ENCODE results near the gene DAB2.

The DAB2 gene

DNA sequence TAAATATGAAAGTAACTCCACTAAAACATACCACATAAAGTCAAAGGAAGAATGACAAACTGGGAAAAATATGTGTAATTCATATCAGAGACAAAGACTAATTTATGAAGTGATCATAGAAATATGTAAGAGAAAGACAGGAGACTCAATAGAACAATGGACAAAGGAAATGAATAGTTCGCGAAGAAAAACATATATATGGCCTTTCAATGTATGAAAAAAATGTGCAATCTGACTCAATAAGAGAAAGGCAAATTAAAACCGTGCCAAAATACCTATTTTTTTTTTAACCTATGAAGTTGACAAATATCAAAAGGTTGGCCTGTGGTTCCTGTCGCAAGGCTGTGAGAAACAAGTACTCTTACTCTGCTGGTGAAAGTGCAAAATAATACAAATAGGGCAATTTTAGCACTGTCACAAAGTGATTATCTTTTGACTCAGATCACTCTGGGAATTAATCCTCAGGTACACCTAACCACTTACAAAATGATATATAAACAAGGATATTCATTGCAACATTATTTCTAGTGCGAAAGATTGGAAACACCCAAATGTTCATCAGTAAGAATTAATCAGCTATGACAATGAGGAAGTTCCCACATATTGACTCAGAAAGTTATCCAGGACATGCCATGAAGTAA, 64.2 kb downstream of the DAB2 start:
- no peaks in the 10 kb centered on the region for H3K4me1 ChIP-seq (ENCODE audit: control insufficient read depth, insufficient read depth, low read length)
- H3K27ac ChIP-seq (ENCODE audit: extremely low read depth, low read depth, low read length): no peak overlapping the region
- H3K4me3 ChIP-seq (ENCODE audit: low read depth, low read length): no peak overlapping the region
- TF ChIP-seq ZSCAN16 (tag by site-specific recombination; IDR thresholded peaks at IDR 0.05) (no peak), ZNF843 (tag by site-specific recombination; IDR thresholded peaks at IDR 0.05) (no peak), KLF16 (tag by site-specific recombination; IDR thresholded peaks at IDR 0.05) (no peak), ZNF394 (tag by site-specific recombination; IDR thresholded peaks at IDR 0.05; ENCODE audit: borderline replicate concordance) (no peak), ZNF239 (tag by site-specific recombination; IDR thresholded peaks at IDR 0.05) (no peak), ZNF707 (tag by site-specific recombination; IDR thresholded peaks at IDR 0.05) (no peak), ZNF521 (tag by site-specific recombination; IDR thresholded peaks at IDR 0.05) (no peak), ZEB2 (tag by site-specific recombination; IDR thresholded peaks at IDR 0.05) (no peak), ZNF48 (tag by site-specific recombination; IDR thresholded peaks at IDR 0.05) (no peak), TRIM28 (IDR thresholded peaks at IDR 0.05; ENCODE audit: borderline replicate concordance, low read length) (no peak), ZNF24 (tag by site-specific recombination; IDR thresholded peaks at IDR 0.05) (no peak), WT1 (tag by site-specific recombination; IDR thresholded peaks at IDR 0.05) (no peak), ZNF600 (tag by site-specific recombination; IDR thresholded peaks at IDR 0.05) (no peak), KLF9 (tag by site-specific recombination; IDR thresholded peaks at IDR 0.05; ENCODE audit: low read depth) (no peak), ZNF292 (tag by site-specific recombination; IDR thresholded peaks at IDR 0.05; ENCODE audit: borderline replicate concordance, low read depth) (no peak)
- TF ChIP-seq, protein P1, sequence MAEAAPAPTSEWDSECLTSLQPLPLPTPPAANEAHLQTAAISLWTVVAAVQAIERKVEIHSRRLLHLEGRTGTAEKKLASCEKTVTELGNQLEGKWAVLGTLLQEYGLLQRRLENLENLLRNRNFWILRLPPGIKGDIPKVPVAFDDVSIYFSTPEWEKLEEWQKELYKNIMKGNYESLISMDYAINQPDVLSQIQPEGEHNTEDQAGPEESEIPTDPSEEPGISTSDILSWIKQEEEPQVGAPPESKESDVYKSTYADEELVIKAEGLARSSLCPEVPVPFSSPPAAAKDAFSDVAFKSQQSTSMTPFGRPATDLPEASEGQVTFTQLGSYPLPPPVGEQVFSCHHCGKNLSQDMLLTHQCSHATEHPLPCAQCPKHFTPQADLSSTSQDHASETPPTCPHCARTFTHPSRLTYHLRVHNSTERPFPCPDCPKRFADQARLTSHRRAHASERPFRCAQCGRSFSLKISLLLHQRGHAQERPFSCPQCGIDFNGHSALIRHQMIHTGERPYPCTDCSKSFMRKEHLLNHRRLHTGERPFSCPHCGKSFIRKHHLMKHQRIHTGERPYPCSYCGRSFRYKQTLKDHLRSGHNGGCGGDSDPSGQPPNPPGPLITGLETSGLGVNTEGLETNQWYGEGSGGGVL (tag by site-specific recombination; IDR thresholded peaks at IDR 0.05): no peak
- TF ChIP-seq, protein P2, sequence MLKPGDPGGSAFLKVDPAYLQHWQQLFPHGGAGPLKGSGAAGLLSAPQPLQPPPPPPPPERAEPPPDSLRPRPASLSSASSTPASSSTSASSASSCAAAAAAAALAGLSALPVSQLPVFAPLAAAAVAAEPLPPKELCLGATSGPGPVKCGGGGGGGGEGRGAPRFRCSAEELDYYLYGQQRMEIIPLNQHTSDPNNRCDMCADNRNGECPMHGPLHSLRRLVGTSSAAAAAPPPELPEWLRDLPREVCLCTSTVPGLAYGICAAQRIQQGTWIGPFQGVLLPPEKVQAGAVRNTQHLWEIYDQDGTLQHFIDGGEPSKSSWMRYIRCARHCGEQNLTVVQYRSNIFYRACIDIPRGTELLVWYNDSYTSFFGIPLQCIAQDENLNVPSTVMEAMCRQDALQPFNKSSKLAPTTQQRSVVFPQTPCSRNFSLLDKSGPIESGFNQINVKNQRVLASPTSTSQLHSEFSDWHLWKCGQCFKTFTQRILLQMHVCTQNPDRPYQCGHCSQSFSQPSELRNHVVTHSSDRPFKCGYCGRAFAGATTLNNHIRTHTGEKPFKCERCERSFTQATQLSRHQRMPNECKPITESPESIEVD (tag by site-specific recombination; IDR thresholded peaks at IDR 0.05): no peak
- TF ChIP-seq, protein P3, sequence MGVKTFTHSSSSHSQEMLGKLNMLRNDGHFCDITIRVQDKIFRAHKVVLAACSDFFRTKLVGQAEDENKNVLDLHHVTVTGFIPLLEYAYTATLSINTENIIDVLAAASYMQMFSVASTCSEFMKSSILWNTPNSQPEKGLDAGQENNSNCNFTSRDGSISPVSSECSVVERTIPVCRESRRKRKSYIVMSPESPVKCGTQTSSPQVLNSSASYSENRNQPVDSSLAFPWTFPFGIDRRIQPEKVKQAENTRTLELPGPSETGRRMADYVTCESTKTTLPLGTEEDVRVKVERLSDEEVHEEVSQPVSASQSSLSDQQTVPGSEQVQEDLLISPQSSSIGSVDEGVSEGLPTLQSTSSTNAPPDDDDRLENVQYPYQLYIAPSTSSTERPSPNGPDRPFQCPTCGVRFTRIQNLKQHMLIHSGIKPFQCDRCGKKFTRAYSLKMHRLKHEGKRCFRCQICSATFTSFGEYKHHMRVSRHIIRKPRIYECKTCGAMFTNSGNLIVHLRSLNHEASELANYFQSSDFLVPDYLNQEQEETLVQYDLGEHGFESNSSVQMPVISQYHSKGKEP (tag by site-specific recombination; IDR thresholded peaks at IDR 0.05): no peak
- TF ChIP-seq, protein P4, sequence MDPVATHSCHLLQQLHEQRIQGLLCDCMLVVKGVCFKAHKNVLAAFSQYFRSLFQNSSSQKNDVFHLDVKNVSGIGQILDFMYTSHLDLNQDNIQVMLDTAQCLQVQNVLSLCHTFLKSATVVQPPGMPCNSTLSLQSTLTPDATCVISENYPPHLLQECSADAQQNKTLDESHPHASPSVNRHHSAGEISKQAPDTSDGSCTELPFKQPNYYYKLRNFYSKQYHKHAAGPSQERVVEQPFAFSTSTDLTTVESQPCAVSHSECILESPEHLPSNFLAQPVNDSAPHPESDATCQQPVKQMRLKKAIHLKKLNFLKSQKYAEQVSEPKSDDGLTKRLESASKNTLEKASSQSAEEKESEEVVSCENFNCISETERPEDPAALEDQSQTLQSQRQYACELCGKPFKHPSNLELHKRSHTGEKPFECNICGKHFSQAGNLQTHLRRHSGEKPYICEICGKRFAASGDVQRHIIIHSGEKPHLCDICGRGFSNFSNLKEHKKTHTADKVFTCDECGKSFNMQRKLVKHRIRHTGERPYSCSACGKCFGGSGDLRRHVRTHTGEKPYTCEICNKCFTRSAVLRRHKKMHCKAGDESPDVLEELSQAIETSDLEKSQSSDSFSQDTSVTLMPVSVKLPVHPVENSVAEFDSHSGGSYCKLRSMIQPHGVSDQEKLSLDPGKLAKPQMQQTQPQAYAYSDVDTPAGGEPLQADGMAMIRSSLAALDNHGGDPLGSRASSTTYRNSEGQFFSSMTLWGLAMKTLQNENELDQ (tag by site-specific recombination; IDR thresholded peaks at IDR 0.05; ENCODE audit: low read depth): no peak
- POLR2A ChIA-PET: no interaction called here
- no peaks in the 10 kb centered on the region for H3K9me3 ChIP-seq (ENCODE audit: control insufficient read depth, insufficient read depth, low read depth, low read length)
- CTCF ChIA-PET: interaction anchor here (1.0 kb wide), 1 partner anchor 15 kb away, joined by 3 read pairs; no protein-coding TSS in a partner anchor
- no peaks in the 10 kb centered on the region for H3K36me3 ChIP-seq (ENCODE audit: control insufficient read depth in 2 of 2, insufficient read depth in 1 of 2, low read length in 2 of 2)

All from HEK293 (cell line).